HFFc6 (cell line): ENCODE data around the gene LAPTM4A. TPM values are rescaled to one million over a fixed set of nuclear protein-coding genes. Genes with fewer than 3 reads are reported as not detected.

Experiments used
- DNase-seq: peaks from one replicate; pipeline ENCODE4 v3.0.0-alpha.2; 2018
- H3K27ac Mint-ChIP-seq: 2 replicates; pipeline ENCODE4 v1.8.0; 2020; ENCODE audit warnings: mild to moderate bottlenecking, mixed read lengths
- H3K27me3 Mint-ChIP-seq: 2 replicates; pipeline ENCODE4 v1.8.0; 2021; ENCODE audit warnings: mild to moderate bottlenecking, moderate library complexity, mixed read lengths; ENCODE audit not compliant: insufficient read depth
- H3K36me3 Mint-ChIP-seq: 2 replicates; pipeline ENCODE4 v1.8.0; 2021; ENCODE audit warnings: low read depth, mixed read lengths
- H3K4me1 Mint-ChIP-seq: 2 replicates; pipeline ENCODE4 v1.8.0; 2020; ENCODE audit warnings: low read depth, mixed read lengths
- H3K4me3 Mint-ChIP-seq: 2 replicates; pipeline ENCODE4 v1.8.0; 2020; ENCODE audit warnings: mild to moderate bottlenecking, moderate library complexity, mixed read lengths
- H3K9me3 Mint-ChIP-seq: 2 replicates; pipeline ENCODE4 v1.8.0; 2020; ENCODE audit warnings: mild to moderate bottlenecking, mixed read lengths
- CTCF ChIP-seq: fragments of 200-600 bp; sonication (generic); IDR thresholded peaks from 2 replicates; pipeline ENCODE4 v1.5.0; 2021; ENCODE audit warnings: antibody characterized with exemption, mild to moderate bottlenecking
- total RNA-seq, 6 experiments: library from RNA; stranded (reverse); fragmentation: NEBNext Ultra II Directional; extraction: Animal tissue kit (Norgen Biotek cat#: 25700); gene quantifications; 2 replicates in 1 of 6; 3 replicates in 5 of 6; pipeline ENCODE4 v1.2.3, GENCODE V29; 2021

The LAPTM4A gene
- total RNA-seq, 6 experiments from 2014 or later = 218 to 254 (median 240) TPM

GRCh38 chr2:20054931-20055330 is 3.5 kb upstream of the LAPTM4A start:
- H3K36me3 Mint-ChIP-seq = peaks cover 8% of the 10 kb centered on the region; the same call in 1 of the 2 replicates
- H3K9me3 Mint-ChIP-seq = no peaks in the 10 kb centered on the region
- no peaks in the 10 kb centered on the region for H3K4me1 Mint-ChIP-seq
- no peak overlapping the region for H3K27ac Mint-ChIP-seq
- no peak overlapping the region for H3K4me3 Mint-ChIP-seq
- no peak for TF ChIP-seq CTCF
- no peak for DNase-seq
- peaks cover 11% of the 10 kb centered on the region for H3K27me3 Mint-ChIP-seq

- H3K27me3 Mint-ChIP-seq = peaks cover 11% of the 10 kb centered on the region
- H3K9me3 Mint-ChIP-seq = no peaks in the 10 kb centered on the region
- no peak for TF ChIP-seq CTCF
- peaks cover 7% of the 10 kb centered on the region for H3K4me1 Mint-ChIP-seq
- DNase-seq = no peak
- no peak overlapping the region for H3K4me3 Mint-ChIP-seq
- H3K27ac Mint-ChIP-seq = no peak overlapping the region
- H3K36me3 Mint-ChIP-seq = peaks cover 8% of the 10 kb centered on the region; the same call in 1 of the 2 replicates
Measured at GRCh38 chr2:20054119-20054518, 2.7 kb upstream of the LAPTM4A start.

- H3K27ac Mint-ChIP-seq = no peak overlapping the region
- DNase-seq = peak; percentile 52
- no peak overlapping the region for H3K4me3 Mint-ChIP-seq
- no peak for TF ChIP-seq CTCF
- H3K4me1 Mint-ChIP-seq = peaks cover 20% of the 10 kb centered on the region
- peaks cover 8% of the 10 kb centered on the region; the same call in 1 of the 2 replicates for H3K36me3 Mint-ChIP-seq
- H3K27me3 Mint-ChIP-seq = peaks cover 10% of the 10 kb centered on the region
- no peaks in the 10 kb centered on the region for H3K9me3 Mint-ChIP-seq
Measured at GRCh38 chr2:20052861-20053281, 1.4 kb upstream of the LAPTM4A start.

GRCh38 chr2:20052229-20052851 is 912 bp upstream of the LAPTM4A start:
- Mint-ChIP-seq H3K36me3 (peaks cover 8% of the 10 kb centered on the region; the same call in 1 of the 2 replicates), H3K4me1 (peaks cover 25% of the 10 kb centered on the region), H3K4me3 (no peak overlapping the region), H3K27me3 (peaks cover 6% of the 10 kb centered on the region), H3K27ac (no peak overlapping the region), H3K9me3 (no peaks in the 10 kb centered on the region)
- peak; percentile 55 for DNase-seq
- TF ChIP-seq CTCF = no peak; the same call in 1 of the 2 replicates

GRCh38 chr2:20050646-20051531 is 539 bp downstream of the LAPTM4A start:
- peak; percentile 71 for DNase-seq
- no peaks in the 10 kb centered on the region for H3K9me3 Mint-ChIP-seq
- peaks cover 2% of the 10 kb centered on the region; the same call in 1 of the 2 replicates for H3K27me3 Mint-ChIP-seq
- peaks cover 8% of the 10 kb centered on the region; the same call in 1 of the 2 replicates for H3K36me3 Mint-ChIP-seq
- H3K4me3 Mint-ChIP-seq = no peak overlapping the region
- peaks cover 31% of the 10 kb centered on the region for H3K4me1 Mint-ChIP-seq
- TF ChIP-seq CTCF = peak; percentile 27
- no peak overlapping the region for H3K27ac Mint-ChIP-seq
